Measurements from ENCODE around the gene RYR1.

Gene RYR1

GRCh38 chr19:38483016-38483630 lies 49.6 kb downstream of the RYR1 start:
- H3K4me3 ChIP-seq (ENCODE audit: low read depth in 1 of 2, low read length in 1 of 2): no peak overlapping the region
- H3K27me3 ChIP-seq: no peaks in the 10 kb centered on the region
- no peaks in the 10 kb centered on the region for H3K4me1 ChIP-seq (ENCODE audit: control insufficient read depth in 1 of 2, insufficient read depth in 1 of 2, low read depth in 1 of 2, low read length in 1 of 2)
- no peak for TF ChIP-seq CTCF (IDR thresholded peaks at IDR 0.05)
- H3K36me3 ChIP-seq: no peaks in the 10 kb centered on the region
- no peak overlapping the region for H3K27ac ChIP-seq
- no peaks in the 10 kb centered on the region for H3K9me3 ChIP-seq

- Histone ChIP-seq H3K36me3 (no peaks in the 10 kb centered on the region), H3K27ac (no peak overlapping the region), H3K4me1 (ENCODE audit: control insufficient read depth in 1 of 2, insufficient read depth in 1 of 2, low read depth in 1 of 2, low read length in 1 of 2) (no peaks in the 10 kb centered on the region), H3K9me3 (no peaks in the 10 kb centered on the region), H3K27me3 (no peaks in the 10 kb centered on the region), H3K4me3 (ENCODE audit: low read depth in 1 of 2, low read length in 1 of 2) (no peak overlapping the region)
- TF ChIP-seq CTCF (IDR thresholded peaks at IDR 0.05): no peak
Observed at GRCh38 chr19:38484747-38485146, 51.3 kb downstream of the RYR1 start.

GRCh38 chr19:38485541-38486285 lies 52.2 kb downstream of the RYR1 start:
- TF ChIP-seq CTCF (IDR thresholded peaks at IDR 0.05): no peak
- H3K27me3 ChIP-seq: no peaks in the 10 kb centered on the region
- H3K9me3 ChIP-seq: no peaks in the 10 kb centered on the region
- no peak overlapping the region for H3K27ac ChIP-seq
- H3K4me3 ChIP-seq (ENCODE audit: low read depth in 1 of 2, low read length in 1 of 2): no peak overlapping the region
- no peaks in the 10 kb centered on the region for H3K4me1 ChIP-seq (ENCODE audit: control insufficient read depth in 1 of 2, insufficient read depth in 1 of 2, low read depth in 1 of 2, low read length in 1 of 2)
- no peaks in the 10 kb centered on the region for H3K36me3 ChIP-seq

GRCh38 chr19:38486731-38487336 lies 53.3 kb downstream of the RYR1 start:
- no peaks in the 10 kb centered on the region for H3K36me3 ChIP-seq
- no peak overlapping the region for H3K27ac ChIP-seq
- no peaks in the 10 kb centered on the region for H3K27me3 ChIP-seq
- no peak overlapping the region for H3K4me3 ChIP-seq (ENCODE audit: low read depth in 1 of 2, low read length in 1 of 2)
- no peaks in the 10 kb centered on the region for H3K9me3 ChIP-seq
- no peak for TF ChIP-seq CTCF (IDR thresholded peaks at IDR 0.05)
- no peaks in the 10 kb centered on the region for H3K4me1 ChIP-seq (ENCODE audit: control insufficient read depth in 1 of 2, insufficient read depth in 1 of 2, low read depth in 1 of 2, low read length in 1 of 2)

GRCh38 chr19:38488096-38488495 lies 54.6 kb downstream of the RYR1 start:
- Histone ChIP-seq H3K9me3 (no peaks in the 10 kb centered on the region), H3K27ac (no peak overlapping the region), H3K4me1 (ENCODE audit: control insufficient read depth in 1 of 2, insufficient read depth in 1 of 2, low read depth in 1 of 2, low read length in 1 of 2) (no peaks in the 10 kb centered on the region), H3K27me3 (peaks cover 3% of the 10 kb centered on the region), H3K4me3 (ENCODE audit: low read depth in 1 of 2, low read length in 1 of 2) (no peak overlapping the region), H3K36me3 (no peaks in the 10 kb centered on the region)
- no peak for TF ChIP-seq CTCF (IDR thresholded peaks at IDR 0.05)

Data from neutrophil (primary cell).